NCI-H446 treated with DMSO at 0.1 percent for 48 hours (cell line): ENCODE data around the gene TMEM40.
"Not testable (repeated sequence)": the region's sequence is repeated elsewhere in the genome, so short reads cannot be mapped to it uniquely, and the experiment has no call there.

Experiments used
- DNase-seq: peaks from one replicate; lab custom pipeline; 2025; lab: John Stamatoyannopoulos, UW

TMEM40 gene

GRCh38 chr3:12775970-12776369 lies 16.9 kb upstream of the TMEM40 start:
- not testable (repeated sequence) for DNase-seq

GRCh38 chr3:12775226-12775625 lies 16.2 kb upstream of the TMEM40 start:
- DNase-seq: no peak

DNA sequence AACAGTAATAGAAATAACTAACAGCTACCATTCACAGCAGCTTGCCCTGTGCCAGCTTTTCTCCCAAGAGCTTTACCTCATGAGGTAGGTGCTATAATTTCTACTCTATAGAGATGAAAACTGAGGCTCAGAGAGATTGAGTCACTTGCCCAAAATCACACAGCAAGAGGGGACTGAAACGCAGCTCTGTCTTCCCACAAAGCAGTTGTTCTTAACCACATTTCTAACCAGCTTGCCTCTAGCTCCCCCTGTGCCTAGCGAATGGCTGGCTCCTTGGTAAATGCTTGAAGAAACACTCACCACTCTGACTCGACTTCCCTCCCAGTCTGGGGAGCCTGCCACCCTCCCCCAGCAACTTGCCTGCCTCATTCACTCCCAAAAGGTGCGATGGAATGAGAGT lies 15.6 kb upstream of the TMEM40 start:
- DNase-seq: no peak

GRCh38 chr3:12773710-12774086 lies 14.6 kb upstream of the TMEM40 start:
- DNase-seq: no peak

GRCh38 chr3:12773030-12773709 lies 14.1 kb upstream of the TMEM40 start:
- DNase-seq: no peak

GRCh38 chr3:12772462-12772861 lies 13.4 kb upstream of the TMEM40 start:
- DNase-seq: no peak

DNA sequence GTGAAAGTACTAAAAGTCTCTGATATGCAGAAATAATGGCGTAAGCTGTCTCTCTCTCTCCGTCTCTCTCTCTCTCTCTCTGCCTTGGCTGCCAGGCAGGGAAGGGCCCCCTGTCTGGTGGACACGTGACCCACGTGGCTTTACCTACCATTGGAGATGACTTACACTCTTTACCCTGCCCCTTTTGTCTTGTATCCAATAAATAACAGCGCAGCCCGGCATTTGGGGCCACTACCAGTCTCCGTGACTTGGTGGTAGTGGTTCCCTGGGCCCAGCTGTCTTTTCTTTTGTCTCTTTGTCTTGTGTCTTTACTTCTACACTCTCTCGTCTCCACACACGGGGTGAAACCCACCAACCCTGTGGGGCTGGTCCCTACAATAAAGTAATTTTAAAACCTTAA lies 12.2 kb upstream of the TMEM40 start:
- DNase-seq: no peak

DNA sequence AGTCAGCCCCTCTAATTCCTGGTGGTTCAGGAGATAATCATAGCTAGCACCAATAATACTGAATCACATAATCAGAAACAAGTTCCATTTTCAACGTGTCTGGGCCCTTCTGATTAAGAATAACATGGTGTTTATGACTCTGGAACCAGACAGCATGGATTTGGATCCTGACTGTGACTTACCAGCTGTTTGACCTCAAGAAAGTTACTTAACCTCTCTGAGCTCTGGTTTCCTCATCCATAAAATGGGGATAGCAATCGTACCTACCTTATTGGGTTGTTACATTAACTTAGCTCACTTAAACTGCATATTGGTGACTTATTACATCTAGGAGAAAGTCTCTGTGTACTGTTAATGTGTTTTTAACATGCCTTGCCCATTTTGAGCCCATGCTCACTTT lies 10.7 kb upstream of the TMEM40 start:
- no peak for DNase-seq

GRCh38 chr3:12768579-12769527 lies 9.8 kb upstream of the TMEM40 start:
- no peak for DNase-seq

DNA sequence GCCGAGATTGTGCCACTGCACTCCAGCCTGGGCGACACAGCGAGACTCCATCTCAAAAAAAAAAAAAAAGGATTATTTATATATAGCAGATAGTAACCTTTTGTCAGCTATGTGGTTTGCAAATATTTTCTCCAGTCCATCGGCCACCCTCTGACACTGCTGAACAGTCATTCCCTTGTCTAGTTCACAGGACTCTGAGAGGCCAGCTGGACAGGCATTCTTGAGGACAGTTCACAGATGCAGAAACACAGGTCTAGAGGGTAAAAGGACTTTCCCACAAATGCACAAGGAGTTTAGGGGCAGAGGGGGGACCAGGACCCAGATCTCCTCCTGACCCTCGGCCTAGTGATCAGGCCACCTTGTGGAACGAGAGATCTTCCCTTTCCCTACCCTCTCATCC lies 7.5 kb upstream of the TMEM40 start:
- no peak for DNase-seq

DNA sequence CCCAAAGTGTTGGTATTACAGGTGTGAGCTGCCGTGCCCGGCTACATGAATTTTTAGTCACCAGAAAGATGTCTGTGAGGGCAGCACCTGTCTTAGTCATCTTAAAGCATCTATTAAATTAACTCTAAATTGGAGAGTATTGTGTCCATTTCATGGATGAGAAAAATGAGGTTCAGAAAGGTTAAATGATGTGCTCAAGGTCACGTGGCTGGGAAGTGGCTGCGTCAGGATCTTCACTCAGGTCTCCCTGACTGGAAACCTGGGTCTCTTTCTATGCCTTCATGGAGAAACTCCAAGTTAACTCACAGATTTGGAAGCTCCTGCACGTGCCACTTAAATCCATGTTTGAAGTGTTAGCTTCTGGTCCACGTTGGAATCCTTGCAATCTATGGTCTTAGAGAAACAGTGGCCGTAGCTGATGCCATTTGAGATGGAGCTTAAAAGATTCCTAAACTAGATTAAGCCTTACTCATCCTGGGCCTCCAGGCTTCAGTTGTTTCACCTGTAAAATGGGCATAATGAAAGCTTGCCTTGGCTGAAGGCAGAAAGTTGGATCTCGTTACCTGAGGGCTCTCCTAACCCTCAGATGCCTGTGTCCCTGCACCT lies 5.2 kb upstream of the TMEM40 start:
- no peak for DNase-seq

GRCh38 chr3:12759693-12760565 lies 870 bp upstream of the TMEM40 start:
- DNase-seq: no peak

GRCh38 chr3:12758025-12758781 lies 856 bp downstream of the TMEM40 start:
- DNase-seq: no peak

DNA sequence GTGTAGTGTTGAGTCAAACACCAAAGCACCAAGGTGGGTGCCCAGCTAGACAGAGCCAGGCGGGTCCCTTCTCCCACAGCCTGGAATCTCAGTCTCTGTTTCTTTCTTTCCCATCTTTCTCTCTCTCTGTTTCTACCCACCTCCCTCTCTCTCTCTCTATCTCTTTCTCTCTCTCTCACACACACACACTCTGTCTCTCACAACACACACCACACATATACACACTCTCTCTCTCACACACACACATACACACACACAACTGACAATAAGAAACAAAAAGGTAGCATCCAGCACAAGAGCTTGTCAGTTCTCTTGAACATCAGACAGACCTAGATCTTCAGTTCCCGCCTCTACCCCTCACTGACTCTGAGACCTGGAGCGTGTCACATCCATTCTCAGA lies 2.4 kb downstream of the TMEM40 start:
- DNase-seq: no peak

DNA sequence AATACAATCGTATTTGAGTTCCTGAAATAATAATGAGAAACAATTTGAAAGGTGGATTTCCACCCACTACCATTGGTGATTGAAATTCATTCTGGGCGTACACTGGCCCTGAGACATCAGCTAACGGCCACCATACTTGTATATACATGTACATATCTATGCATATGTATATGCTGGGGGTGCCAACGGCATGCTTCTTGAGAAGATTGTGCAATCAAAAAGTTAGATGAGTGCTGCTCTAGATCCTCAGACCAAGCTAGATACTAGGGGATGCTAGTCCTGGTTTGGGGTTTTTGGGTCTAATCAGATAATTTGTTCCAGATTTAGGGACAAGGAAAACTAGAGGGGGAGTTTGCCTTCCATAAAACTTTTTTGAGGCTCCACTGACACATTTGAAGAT lies 2.9 kb downstream of the TMEM40 start:
- DNase-seq: no peak

DNA sequence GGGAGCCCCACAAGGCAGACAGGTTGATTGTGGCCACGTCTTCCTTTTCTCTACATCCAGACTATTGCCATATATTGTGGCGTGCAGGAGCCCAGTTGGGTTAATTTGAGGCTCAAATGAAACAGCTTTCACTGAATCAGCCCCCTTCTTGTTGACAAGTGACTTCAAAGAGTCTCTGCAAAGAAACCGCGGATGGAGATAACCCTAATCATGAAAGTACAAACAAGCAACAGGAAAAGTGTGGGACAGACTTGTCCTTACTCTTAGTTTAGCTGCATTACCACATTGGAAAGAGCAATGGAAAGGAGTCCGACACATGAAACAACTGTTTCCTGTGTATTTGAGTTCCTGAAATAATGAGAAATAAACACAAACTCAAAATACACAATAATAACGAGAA lies 3.3 kb downstream of the TMEM40 start:
- DNase-seq: no peak

DNA sequence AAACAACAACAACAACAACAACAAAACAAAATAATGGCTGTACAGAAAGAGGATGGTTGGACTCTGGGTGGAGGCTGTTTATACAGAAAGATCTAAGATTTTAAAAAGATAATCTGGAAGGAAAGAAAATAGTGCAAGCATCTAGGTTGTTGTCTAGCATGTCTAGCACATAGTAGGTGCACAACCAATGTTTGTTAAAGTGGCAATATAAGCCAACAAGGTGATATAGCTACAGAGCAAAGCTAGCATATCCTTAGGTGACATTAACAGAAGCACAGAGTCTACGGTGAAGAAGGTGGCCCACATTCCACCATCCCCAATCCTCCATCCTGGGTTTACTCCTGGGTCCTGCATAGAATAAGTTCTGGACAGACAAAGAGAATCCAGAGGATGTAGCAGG lies 4.7 kb downstream of the TMEM40 start:
- no peak for DNase-seq

DNA sequence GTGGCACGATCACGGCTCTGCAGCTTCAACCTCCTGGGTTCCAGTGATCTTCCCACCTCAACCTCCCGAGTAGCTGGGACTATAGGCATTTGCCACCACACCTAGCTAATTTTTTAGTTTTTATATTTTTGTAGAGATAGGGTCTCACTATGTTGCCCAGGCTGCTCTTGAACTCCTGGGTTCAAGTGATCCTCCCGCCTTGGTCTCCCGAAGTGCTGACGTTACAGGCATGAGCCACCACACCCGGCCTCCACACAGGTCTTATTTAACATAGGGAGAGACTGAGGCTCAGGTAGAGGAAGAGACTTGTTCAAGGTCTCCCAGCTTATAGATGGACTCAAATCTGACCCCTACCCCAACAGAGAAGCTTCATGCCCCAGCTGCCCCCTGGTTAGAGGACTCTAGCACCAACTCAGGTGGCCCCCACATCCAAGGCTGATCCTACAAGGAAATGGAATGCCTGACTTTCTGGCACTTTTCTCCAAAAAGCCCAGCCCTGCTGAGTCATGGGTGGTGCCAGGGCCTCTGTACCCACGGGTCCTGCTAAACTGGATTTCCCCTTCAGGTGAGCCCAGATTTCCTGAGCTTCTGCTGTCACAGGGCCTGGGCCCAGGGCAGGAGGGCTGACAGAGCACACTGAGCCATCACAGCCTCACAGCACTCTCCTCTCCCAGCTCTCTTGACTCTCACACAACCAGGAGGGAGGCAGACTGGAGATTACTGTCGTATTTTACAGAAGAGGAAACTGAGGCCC lies 5.6 kb downstream of the TMEM40 start:
- DNase-seq: no peak

- DNase-seq: no peak
Observed at GRCh38 chr3:12752809-12753208, 6.2 kb downstream of the TMEM40 start.

DNA sequence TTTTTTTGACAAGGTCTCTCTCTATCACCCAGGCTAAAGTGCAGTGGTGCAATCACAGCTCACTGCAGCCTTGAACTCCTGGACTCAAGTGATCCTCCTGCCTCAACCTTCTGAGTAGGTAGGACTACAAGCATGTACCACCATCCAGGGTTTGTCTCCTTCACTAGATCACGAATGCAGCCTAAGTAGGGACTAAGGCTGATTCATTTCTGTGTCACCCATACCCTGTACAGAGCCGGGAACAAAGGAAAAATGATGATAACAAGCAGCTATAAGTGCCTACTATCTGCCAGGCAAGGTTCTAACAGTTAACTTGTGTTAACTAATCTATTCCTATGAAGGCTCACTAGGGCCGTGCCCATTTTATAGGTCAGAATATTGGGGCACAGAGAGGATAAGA lies 7.0 kb downstream of the TMEM40 start:
- DNase-seq: no peak

DNA sequence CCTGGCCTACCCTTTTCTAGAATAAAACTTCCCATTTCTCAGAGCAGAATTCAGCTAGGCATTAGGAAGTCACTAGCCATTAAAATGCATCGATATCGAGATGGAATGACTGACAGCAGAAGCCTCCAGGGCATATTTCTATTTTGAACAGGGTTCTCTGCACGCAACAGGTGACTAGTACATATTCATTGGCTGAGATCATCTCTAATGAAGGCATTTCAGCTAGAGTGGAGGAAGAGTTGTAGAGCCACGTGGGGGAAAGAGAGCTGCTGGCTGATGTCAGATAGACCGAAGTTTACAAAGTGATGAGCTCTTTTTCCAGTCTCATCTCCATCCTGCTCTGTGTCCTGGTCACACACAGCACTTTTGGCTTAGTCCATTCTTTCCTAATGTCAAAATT lies 7.5 kb downstream of the TMEM40 start:
- no peak for DNase-seq
